ENCODE results near the gene PTPRN2.

PTPRN2 gene

DNA sequence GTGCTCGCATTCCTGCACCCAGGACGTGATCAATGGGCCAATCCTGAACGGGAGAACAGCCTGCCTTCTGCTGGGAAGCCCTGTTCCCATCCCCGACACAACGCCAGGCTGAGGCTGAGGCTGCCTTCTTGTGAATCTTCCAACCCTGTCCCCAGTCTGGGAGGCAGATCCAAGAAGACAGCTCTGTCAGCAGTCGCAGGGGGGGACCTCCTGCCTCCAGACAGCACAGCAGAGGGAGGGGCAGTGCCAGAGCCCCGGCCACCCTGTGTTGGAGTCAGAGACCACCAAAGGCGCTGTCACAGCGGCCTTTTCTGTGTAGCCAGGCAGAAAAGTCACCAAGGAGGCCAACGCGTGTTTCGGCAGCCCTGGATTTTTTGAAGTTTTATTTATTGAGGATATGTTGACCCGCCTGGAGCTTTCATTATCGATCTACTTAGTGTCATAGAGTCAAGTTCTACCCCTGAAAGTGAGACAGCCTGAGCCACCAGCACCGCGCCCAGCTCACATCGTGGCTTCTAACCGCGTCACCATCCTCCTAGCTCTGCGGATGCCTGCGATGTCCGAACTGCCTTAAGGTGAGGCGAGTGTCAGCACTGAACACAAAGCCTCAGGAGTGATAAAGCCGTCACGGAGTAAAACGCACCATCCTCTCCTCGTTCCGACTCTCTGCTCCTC is 86.1 kb downstream of the PTPRN2 start:
- Histone ChIP-seq H3K9ac (ENCODE audit: low read depth, low read length) (no peak overlapping the region), H3K4me1 (ENCODE audit: insufficient read depth, low read length) (no peaks in the 10 kb centered on the region), H3K36me3 (ENCODE audit: insufficient read depth, low read length) (no peaks in the 10 kb centered on the region), H3K9me3 (ENCODE audit: control insufficient read depth, insufficient read depth, low read length) (no peaks in the 10 kb centered on the region)

GRCh38 chr7:158500651-158501052 is 87.0 kb downstream of the PTPRN2 start:
- H3K4me1 ChIP-seq (ENCODE audit: insufficient read depth, low read length) = no peaks in the 10 kb centered on the region
- no peaks in the 10 kb centered on the region for H3K36me3 ChIP-seq (ENCODE audit: insufficient read depth, low read length)
- no peaks in the 10 kb centered on the region for H3K9me3 ChIP-seq (ENCODE audit: control insufficient read depth, insufficient read depth, low read length)
- H3K9ac ChIP-seq (ENCODE audit: low read depth, low read length) = no peak overlapping the region

- Histone ChIP-seq H3K9ac (ENCODE audit: low read depth, low read length) (no peak overlapping the region), H3K9me3 (ENCODE audit: control insufficient read depth, insufficient read depth, low read length) (no peaks in the 10 kb centered on the region), H3K4me1 (ENCODE audit: insufficient read depth, low read length) (peaks cover 8% of the 10 kb centered on the region; the same call in 1 of the 2 replicates), H3K36me3 (ENCODE audit: insufficient read depth, low read length) (no peaks in the 10 kb centered on the region)
These were observed 88.6 kb downstream of the PTPRN2 start for GRCh38 chr7:158499082-158499455.

GRCh38 chr7:158498443-158499081 is 89.1 kb downstream of the PTPRN2 start:
- H3K4me1 ChIP-seq (ENCODE audit: insufficient read depth, low read length) = peaks cover 8% of the 10 kb centered on the region; the same call in 1 of the 2 replicates

DNA sequence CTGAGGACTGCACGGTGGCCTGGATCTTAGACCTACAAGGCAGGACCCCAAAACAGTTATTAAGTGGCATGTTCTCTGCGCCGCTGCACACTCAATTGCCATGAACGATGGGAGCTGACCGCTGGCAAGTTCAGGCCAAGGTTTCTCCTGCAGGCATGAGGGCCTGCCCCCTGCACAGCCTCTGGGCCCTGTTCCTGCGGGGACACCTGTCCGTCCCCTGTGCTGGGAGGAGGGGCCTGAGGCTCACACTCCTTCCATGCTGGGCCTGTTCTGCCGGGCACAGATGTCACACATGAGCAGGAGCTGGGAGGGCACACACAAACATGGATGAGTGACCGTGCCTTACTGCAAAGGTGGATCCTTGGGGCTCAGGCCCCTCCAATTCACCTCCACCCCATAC is 90.0 kb downstream of the PTPRN2 start:
- no peak overlapping the region for H3K9ac ChIP-seq (ENCODE audit: low read depth, low read length)
- H3K36me3 ChIP-seq (ENCODE audit: insufficient read depth, low read length) = no peaks in the 10 kb centered on the region
- H3K4me1 ChIP-seq (ENCODE audit: insufficient read depth, low read length) = peaks cover 8% of the 10 kb centered on the region; the same call in 1 of the 2 replicates
- H3K9me3 ChIP-seq (ENCODE audit: control insufficient read depth, insufficient read depth, low read length) = no peaks in the 10 kb centered on the region

More at GRCh38 chr7:158498443-158499081, 89.1 kb downstream of the PTPRN2 start:
- Histone ChIP-seq H3K36me3 (ENCODE audit: insufficient read depth, low read length) (no peaks in the 10 kb centered on the region), H3K9ac (ENCODE audit: low read depth, low read length) (no peak overlapping the region), H3K9me3 (ENCODE audit: control insufficient read depth, insufficient read depth, low read length) (no peaks in the 10 kb centered on the region)

GRCh38 chr7:158495786-158496185 is 91.8 kb downstream of the PTPRN2 start:
- H3K4me1 ChIP-seq (ENCODE audit: insufficient read depth, low read length) = peaks cover 8% of the 10 kb centered on the region; the same call in 1 of the 2 replicates
- H3K9me3 ChIP-seq (ENCODE audit: control insufficient read depth, insufficient read depth, low read length) = no peaks in the 10 kb centered on the region
- peak overlapping the region; percentile 13; the same call in 1 of the 2 replicates for H3K9ac ChIP-seq (ENCODE audit: low read depth, low read length)
- no peaks in the 10 kb centered on the region for H3K36me3 ChIP-seq (ENCODE audit: insufficient read depth, low read length)

- Histone ChIP-seq H3K9me3 (ENCODE audit: control insufficient read depth, insufficient read depth, low read length) (no peaks in the 10 kb centered on the region), H3K9ac (ENCODE audit: low read depth, low read length) (no peak overlapping the region; the same call in 1 of the 2 replicates), H3K36me3 (ENCODE audit: insufficient read depth, low read length) (no peaks in the 10 kb centered on the region), H3K4me1 (ENCODE audit: insufficient read depth, low read length) (peaks cover 8% of the 10 kb centered on the region; the same call in 1 of the 2 replicates)
These were observed 92.4 kb downstream of the PTPRN2 start for GRCh38 chr7:158495216-158495615.

DNA sequence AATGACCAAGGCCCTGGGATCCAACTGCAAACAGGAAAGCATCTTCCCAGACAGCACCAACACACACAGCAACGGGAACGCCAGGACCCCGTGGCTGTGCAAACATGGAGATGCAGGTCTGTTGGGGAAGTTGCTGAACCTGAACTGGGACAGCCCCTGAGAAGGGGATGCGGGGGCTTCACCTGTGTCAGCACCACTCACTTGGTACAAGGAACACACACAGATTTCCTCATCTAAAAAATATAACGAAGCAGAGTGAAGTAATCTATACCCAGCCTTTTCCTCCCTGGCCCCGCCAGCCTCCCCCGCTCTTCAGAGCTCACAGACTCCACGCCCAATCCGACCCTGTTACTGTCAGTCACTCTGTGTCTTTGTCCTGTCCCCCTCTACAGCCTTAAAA is 93.0 kb downstream of the PTPRN2 start:
- Histone ChIP-seq H3K36me3 (ENCODE audit: insufficient read depth, low read length) (no peaks in the 10 kb centered on the region), H3K9me3 (ENCODE audit: control insufficient read depth, insufficient read depth, low read length) (no peaks in the 10 kb centered on the region), H3K4me1 (ENCODE audit: insufficient read depth, low read length) (peaks cover 8% of the 10 kb centered on the region; the same call in 1 of the 2 replicates), H3K9ac (ENCODE audit: low read depth, low read length) (no peak overlapping the region)

DNA sequence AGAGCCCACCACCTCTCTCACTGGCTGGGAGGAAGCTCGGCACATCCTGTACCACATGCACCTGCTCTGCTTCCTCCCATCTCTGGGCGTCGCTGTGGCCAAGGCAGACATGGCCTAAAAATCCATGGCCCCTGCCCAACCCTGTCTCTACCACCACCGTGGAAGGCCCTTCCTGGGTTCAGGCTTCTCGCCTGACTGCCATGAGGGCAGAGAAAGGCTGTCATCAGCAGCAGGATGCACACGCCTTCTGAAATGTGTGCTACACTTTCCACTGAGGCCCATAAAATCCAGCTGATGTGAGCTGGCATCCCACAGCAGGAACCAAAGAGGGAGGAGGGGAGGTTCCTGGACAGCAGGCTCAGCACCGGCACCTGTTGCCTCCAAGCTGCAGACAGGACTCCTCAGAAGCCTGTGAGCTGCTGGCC is 93.4 kb downstream of the PTPRN2 start:
- Histone ChIP-seq H3K4me1 (ENCODE audit: insufficient read depth, low read length) (peaks cover 8% of the 10 kb centered on the region; the same call in 1 of the 2 replicates), H3K36me3 (ENCODE audit: insufficient read depth, low read length) (no peaks in the 10 kb centered on the region), H3K9me3 (ENCODE audit: control insufficient read depth, insufficient read depth, low read length) (no peaks in the 10 kb centered on the region), H3K9ac (ENCODE audit: low read depth, low read length) (no peak overlapping the region)

- H3K9me3 ChIP-seq (ENCODE audit: control insufficient read depth, insufficient read depth, low read length) = no peaks in the 10 kb centered on the region
- no peaks in the 10 kb centered on the region for H3K36me3 ChIP-seq (ENCODE audit: insufficient read depth, low read length)
- H3K9ac ChIP-seq (ENCODE audit: low read depth, low read length) = no peak overlapping the region
- peaks cover 8% of the 10 kb centered on the region; the same call in 1 of the 2 replicates for H3K4me1 ChIP-seq (ENCODE audit: insufficient read depth, low read length)
These were observed 95.3 kb downstream of the PTPRN2 start for GRCh38 chr7:158492367-158492764.

DNA sequence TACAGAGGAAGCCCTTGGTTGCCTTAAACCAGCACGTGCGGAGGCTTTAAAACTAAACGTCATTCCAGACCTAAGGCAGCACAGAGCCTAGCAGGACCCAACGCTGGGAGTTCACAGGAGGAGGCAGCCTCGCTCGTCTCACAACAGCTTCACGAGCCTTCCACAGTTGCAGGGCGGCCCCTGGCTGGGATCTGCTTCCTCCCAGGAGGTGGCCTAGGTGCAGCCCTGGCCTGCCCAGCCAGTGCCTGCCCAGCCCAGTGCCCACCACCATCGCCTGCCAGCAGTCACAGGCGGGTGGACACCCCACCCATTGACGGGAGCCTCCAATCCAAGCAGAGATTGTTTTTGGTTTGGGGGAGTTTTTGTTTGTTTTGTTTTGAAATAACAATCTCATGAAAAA is 96.5 kb downstream of the PTPRN2 start:
- Histone ChIP-seq H3K4me1 (ENCODE audit: insufficient read depth, low read length) (peaks cover 8% of the 10 kb centered on the region; the same call in 1 of the 2 replicates), H3K9me3 (ENCODE audit: control insufficient read depth, insufficient read depth, low read length) (no peaks in the 10 kb centered on the region), H3K9ac (ENCODE audit: low read depth, low read length) (no peak overlapping the region), H3K36me3 (ENCODE audit: insufficient read depth, low read length) (no peaks in the 10 kb centered on the region)

DNA sequence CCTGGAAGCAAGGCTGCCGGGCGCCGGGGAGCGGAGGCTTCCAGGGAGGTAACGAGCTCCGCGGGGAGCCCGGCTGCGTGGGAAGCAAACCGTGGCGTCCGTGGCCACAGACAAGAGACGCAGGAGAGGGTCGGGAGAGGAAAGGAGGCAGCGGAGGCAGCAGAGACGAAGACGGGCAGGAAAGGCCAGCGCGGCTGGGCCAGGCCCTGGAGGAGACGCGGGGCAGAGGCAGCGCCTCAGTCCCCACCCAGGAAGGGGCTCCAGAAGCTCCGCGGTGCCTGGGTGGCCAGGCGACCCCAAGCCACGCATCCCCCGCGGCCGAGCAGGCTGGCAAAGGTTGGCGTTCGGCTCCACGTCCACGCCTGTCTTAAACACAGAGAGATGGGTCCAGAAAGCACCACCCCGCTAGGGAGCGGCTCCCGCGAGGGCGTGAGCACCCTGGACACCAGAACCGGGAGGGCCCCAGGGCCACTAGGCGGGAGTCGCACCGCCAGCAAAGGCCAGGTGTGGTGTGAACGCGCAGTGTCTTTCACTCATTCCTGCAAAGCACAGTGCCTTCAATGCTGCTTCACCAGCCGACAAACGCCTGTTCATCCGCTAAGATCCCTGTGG is 97.3 kb downstream of the PTPRN2 start:
- no peaks in the 10 kb centered on the region for H3K36me3 ChIP-seq (ENCODE audit: insufficient read depth, low read length)
- H3K4me1 ChIP-seq (ENCODE audit: insufficient read depth, low read length) = peaks cover 5% of the 10 kb centered on the region; the same call in 1 of the 2 replicates
- H3K9me3 ChIP-seq (ENCODE audit: control insufficient read depth, insufficient read depth, low read length) = no peaks in the 10 kb centered on the region
- H3K9ac ChIP-seq (ENCODE audit: low read depth, low read length) = no peak overlapping the region

DNA sequence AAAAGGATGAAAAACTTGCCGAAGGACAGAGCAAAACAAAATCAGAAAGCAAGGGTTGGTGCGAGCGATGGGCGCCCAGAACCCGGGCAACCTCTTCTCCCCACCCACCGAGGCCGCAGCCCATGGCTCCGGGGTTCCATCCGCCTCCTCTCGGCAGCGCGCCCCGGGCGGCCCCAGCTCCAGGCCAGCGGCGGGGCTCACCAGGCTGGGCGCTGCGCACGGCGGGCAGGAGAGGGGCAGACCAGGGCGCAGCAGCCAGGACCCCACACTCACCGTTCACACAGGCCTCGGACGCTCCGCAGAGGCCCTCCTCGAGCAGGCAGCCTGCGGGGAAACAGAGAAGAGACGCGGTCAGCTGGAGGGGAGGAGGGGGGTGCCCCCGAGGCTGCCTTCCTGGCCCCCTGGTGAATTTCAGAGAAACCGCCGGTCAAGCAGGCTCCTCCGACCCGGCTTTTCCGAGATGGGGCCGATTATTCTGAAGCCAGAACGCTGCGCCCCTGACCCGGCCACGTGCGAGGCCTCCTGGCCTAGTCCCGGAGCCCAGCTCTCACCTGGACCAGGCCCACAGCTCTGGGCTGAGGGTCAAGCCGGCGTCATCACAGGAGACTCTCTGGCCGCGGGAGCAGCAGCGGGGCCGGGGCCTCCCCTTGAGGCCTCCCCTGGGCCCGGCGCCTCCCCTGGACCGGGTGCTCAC is 98.0 kb downstream of the PTPRN2 start:
- no peaks in the 10 kb centered on the region for H3K36me3 ChIP-seq (ENCODE audit: insufficient read depth, low read length)
- H3K9ac ChIP-seq (ENCODE audit: low read depth, low read length) = no peak overlapping the region
- H3K9me3 ChIP-seq (ENCODE audit: control insufficient read depth, insufficient read depth, low read length) = no peaks in the 10 kb centered on the region
- H3K4me1 ChIP-seq (ENCODE audit: insufficient read depth, low read length) = no peaks in the 10 kb centered on the region

DNA sequence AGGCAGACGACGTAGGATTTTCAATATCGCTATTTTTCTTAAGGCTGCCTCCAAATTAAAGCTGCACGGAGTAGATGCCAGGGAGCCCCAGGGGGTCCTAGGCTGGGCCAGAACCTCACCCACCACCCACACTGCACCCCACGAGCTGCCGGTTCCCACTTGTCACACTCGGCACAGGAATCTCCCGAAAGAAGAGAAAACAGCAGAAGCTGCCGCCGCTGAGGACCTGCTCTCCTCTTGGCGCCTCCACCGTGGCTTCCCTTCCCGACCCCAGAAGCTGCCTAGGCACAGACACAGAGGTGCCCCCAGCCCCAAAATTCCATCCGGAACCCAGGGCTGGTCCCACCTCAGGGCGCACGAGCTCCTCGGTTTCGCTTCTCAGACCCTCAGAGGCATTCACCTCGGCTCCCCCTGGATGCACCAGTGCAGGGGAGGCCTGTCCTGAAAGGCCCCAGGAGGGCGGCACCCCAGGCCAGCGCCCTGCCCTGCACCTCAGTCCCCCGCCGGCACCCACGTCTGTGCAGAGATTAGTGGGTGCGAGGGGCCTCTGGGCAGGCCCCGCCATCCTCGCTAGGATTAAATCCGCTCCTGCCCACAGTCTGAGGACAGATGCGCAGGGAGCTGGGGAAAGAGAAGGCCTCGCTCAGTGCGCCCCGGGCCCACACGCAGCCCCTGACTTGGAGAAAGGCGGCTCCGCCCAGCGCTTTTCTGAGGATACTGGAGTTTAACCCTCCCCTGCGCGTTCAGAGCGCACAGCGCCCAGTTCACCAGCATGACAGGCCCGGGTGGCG is 99.2 kb downstream of the PTPRN2 start:
- Histone ChIP-seq H3K9ac (ENCODE audit: low read depth, low read length) (no peak overlapping the region), H3K4me1 (ENCODE audit: insufficient read depth, low read length) (no peaks in the 10 kb centered on the region), H3K36me3 (ENCODE audit: insufficient read depth, low read length) (no peaks in the 10 kb centered on the region), H3K9me3 (ENCODE audit: control insufficient read depth, insufficient read depth, low read length) (no peaks in the 10 kb centered on the region)

Data from ES-I3 (cell line).